HG02571 (cell line): ENCODE data around the gene ELMO1.

Experiments
- ATAC-seq: cut with Tn5 transposase; IDR thresholded peaks from one replicate; pipeline ENCODE4 v1.9.1; 2021; ENCODE audit warnings: mild to moderate bottlenecking, moderate library complexity; ENCODE audit not compliant: unreplicated experiment

Gene ELMO1

DNA sequence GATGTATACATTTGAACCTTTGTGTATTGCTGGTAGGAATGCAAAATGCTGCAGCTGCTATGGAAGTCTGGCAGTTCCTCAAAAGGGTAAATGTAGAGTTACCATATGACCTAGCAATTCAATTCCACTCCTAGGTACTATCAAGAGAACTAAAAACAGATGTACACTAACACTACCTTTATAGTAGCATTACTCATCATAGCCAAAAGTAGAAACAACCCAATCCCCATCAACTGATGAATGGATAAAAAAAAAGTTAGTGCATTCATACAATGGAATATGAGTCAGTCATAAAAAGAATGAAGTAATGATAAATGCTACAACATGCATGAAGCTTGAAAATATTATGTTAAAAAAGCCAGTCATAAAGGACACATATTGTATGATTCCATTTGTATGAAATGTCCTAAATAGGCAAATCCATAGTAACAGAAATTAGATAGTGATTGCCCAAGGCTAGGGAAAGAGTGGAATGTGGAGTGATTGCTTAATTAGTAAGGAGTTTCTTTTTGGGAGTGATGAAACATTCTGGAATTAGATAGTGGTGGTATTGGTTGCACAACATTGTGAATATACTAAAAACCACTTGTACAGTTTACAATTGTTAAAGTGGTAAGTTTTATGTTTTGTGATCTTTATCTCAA, 628.0 kb downstream of the ELMO1 start:
- ATAC-seq = no peak

GRCh38 chr7:36819639-36820038, 629.0 kb downstream of the ELMO1 start:
- ATAC-seq = no peak

GRCh38 chr7:36814311-36814710, 634.4 kb downstream of the ELMO1 start:
- no peak for ATAC-seq

GRCh38 chr7:36811807-36812206, 636.9 kb downstream of the ELMO1 start:
- no peak for ATAC-seq

- no peak for ATAC-seq
These were observed 638.2 kb downstream of the ELMO1 start for GRCh38 chr7:36810489-36810888.

- no peak for ATAC-seq
These were observed 638.6 kb downstream of the ELMO1 start for GRCh38 chr7:36810032-36810431.

GRCh38 chr7:36809510-36809909, 639.2 kb downstream of the ELMO1 start:
- no peak for ATAC-seq

DNA sequence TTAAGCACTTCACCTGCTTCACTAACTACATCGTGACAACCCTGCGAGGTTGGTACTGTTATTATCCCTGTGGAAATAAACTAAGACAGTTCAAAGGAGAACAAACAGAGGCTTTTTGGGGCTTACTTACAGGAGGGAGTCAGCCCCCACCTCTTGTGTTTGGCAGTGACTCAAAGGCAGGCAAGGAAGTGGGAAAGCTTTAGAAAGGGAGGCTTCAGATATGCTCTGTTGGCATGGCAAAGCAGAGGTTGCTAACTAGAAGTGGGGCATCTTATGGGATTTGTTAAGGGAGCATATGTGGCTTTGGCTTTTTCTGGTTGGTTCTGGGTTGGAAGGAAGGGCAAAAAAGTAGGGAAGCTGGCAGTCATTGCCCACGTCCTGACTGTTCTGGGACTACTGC, 639.6 kb downstream of the ELMO1 start:
- ATAC-seq = no peak

DNA sequence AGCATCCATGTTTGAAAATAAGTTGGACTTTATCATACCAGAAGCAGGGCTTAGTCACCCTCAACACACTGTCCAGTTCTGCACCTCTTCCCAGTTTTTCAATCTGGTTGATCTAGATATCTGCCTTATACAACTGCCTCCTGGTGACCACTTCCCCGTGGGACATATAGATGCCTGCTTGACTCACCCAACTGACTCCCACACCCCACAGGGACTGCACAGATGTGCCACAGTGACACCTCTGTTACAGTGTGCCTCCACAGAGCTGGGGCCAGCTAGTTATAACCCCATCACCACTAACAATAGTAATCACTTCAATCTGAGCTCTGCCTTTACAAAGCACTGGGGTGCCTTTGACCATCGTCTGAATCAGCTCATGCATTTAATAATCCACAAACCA, 641.8 kb downstream of the ELMO1 start:
- ATAC-seq = no peak
